A204.1 (cell line): Measurements from ENCODE around the gene MTCP1.

ENCODE experiments used
- FAIRE-seq: peaks from 2 replicates; lab custom pipeline; 2012; peaks lifted over from hg19 to GRCh38; lab: Jason Lieb, UNC

The MTCP1 gene

GRCh38 chrX:155053656-155054055, 17.3 kb downstream of the MTCP1 start:
- no peak for FAIRE-seq

- no peak for FAIRE-seq
These were observed 18.0 kb downstream of the MTCP1 start for GRCh38 chrX:155052738-155053498.

GRCh38 chrX:155048977-155049619, 21.8 kb downstream of the MTCP1 start:
- FAIRE-seq, result no peak

- no peak for FAIRE-seq
These were observed 24.0 kb downstream of the MTCP1 start for GRCh38 chrX:155046811-155047528.

GRCh38 chrX:155046129-155046810, 24.7 kb downstream of the MTCP1 start:
- no peak for FAIRE-seq

GRCh38 chrX:155035688-155036087, 35.2 kb downstream of the MTCP1 start:
- FAIRE-seq, result no peak

GRCh38 chrX:155031657-155032056, 39.3 kb downstream of the MTCP1 start:
- no peak for FAIRE-seq

GRCh38 chrX:155028877-155029291, 42.1 kb downstream of the MTCP1 start:
- FAIRE-seq, result no peak

GRCh38 chrX:155028129-155028528, 42.8 kb downstream of the MTCP1 start:
- no peak for FAIRE-seq

- no peak for FAIRE-seq
These were observed 43.3 kb downstream of the MTCP1 start for GRCh38 chrX:155027509-155028066.

- no peak for FAIRE-seq
These were observed 44.0 kb downstream of the MTCP1 start, which contains the start of gene FUNDC2 for GRCh38 chrX:155026727-155027508. TSS of gene FUNDC2 (plus strand) at chrX:155026844. CDS start at chrX:155026939, 95 bp downstream.

- no peak for FAIRE-seq
These were observed 44.6 kb downstream of the MTCP1 start for GRCh38 chrX:155026420-155026726.

GRCh38 chrX:155023907-155024833, 46.8 kb downstream of the MTCP1 start:
- no peak for FAIRE-seq

GRCh38 chrX:155022585-155022984, 48.4 kb downstream of the MTCP1 start, which contains the start of gene F8:
TSS of gene F8 (minus strand) at chrX:155022723. CDS start at chrX:155022552, 171 bp downstream.
- no peak for FAIRE-seq

GRCh38 chrX:155020591-155020990, 50.3 kb downstream of the MTCP1 start:
- no peak for FAIRE-seq
